H9 (cell line): ENCODE measurements around the gene PPFIA2. TPM values are rescaled to one million over a fixed set of nuclear protein-coding genes. Genes with fewer than 3 reads are reported as not detected.

Source experiments
- DNase-seq: peaks from one replicate; pipeline ENCODE4 v3.0.0-alpha.2; 2017
- H2AFZ ChIP-seq: one replicate; pipeline ENCODE4 v1.6.1; 2013; ENCODE audit warnings: mild to moderate bottlenecking, low read length, control low read depth, moderate library complexity
- H2AK5ac ChIP-seq: 2 replicates; pipeline ENCODE4 v1.6.1; 2013; ENCODE audit warnings: low read length, control low read depth, mixed read lengths; ENCODE audit not compliant: insufficient read length
- H2BK120ac ChIP-seq: one replicate; pipeline ENCODE4 v1.6.1; 2013; ENCODE audit warnings: low read depth, mild to moderate bottlenecking, low read length, control low read depth, inconsistent platforms; ENCODE audit not compliant: poor library complexity, severe bottlenecking
- H2BK12ac ChIP-seq: 2 replicates; pipeline ENCODE4 v1.6.1; 2013; ENCODE audit warnings: low read length, control low read depth, mixed read lengths, low read depth; ENCODE audit not compliant: insufficient read length
- H2BK15ac ChIP-seq: 2 replicates; pipeline ENCODE4 v1.6.1; 2013; ENCODE audit warnings: low read depth, low read length, control low read depth
- H2BK20ac ChIP-seq: one replicate; pipeline ENCODE4 v1.6.1; 2013; ENCODE audit warnings: low read depth, mild to moderate bottlenecking, low read length, control low read depth, inconsistent platforms; ENCODE audit not compliant: poor library complexity, severe bottlenecking
- H2BK5ac ChIP-seq: 2 replicates; pipeline ENCODE4 v1.6.1; 2013; ENCODE audit warnings: low read length, control low read depth, mixed read lengths; ENCODE audit not compliant: insufficient read length
- H3K14ac ChIP-seq: 2 replicates; pipeline ENCODE4 v1.6.1; 2013; ENCODE audit warnings: low read length, control low read depth; ENCODE audit not compliant: insufficient read depth
- H3K18ac ChIP-seq: 2 replicates; pipeline ENCODE4 v1.6.1; 2013; ENCODE audit warnings: low read depth, mild to moderate bottlenecking, mixed read lengths, low read length, control low read depth; ENCODE audit not compliant: insufficient read length
- H3K23ac ChIP-seq: 2 replicates; pipeline ENCODE4 v1.6.1; 2013; ENCODE audit warnings: low read length, control low read depth, mixed read lengths, low read depth; ENCODE audit not compliant: insufficient read length
- H3K23me2 ChIP-seq: 2 replicates; pipeline ENCODE4 v1.6.1; 2013; ENCODE audit warnings: low read depth, mild to moderate bottlenecking, mixed read lengths, low read length, control low read depth; ENCODE audit not compliant: insufficient read length, poor library complexity, severe bottlenecking
- H3K27ac ChIP-seq: 2 replicates; pipeline ENCODE4 v1.5.1; 2013; ENCODE audit warnings: low read length, control low read depth, mixed read lengths, low read depth; ENCODE audit not compliant: insufficient read length
- H3K27me3 ChIP-seq: 2 replicates; pipeline ENCODE4 v1.6.1; 2013; ENCODE audit warnings: low read length, control low read depth, inconsistent platforms; ENCODE audit not compliant: insufficient read depth
- H3K4ac ChIP-seq: 2 replicates; pipeline ENCODE4 v1.6.1; 2013; ENCODE audit warnings: low read depth, mild to moderate bottlenecking, control low read depth, inconsistent platforms, low read length, moderate library complexity
- H3K4me1 ChIP-seq: 2 replicates; pipeline ENCODE4 v1.6.1; 2013; ENCODE audit warnings: low read length, control low read depth, inconsistent platforms; ENCODE audit not compliant: insufficient read depth
- H3K4me2 ChIP-seq: 2 replicates; pipeline ENCODE4 v1.6.1; 2013; ENCODE audit warnings: low read length, control low read depth, mixed read lengths; ENCODE audit not compliant: insufficient read length, insufficient read depth
- H3K56ac ChIP-seq: 2 replicates; pipeline ENCODE4 v1.6.1; 2013; ENCODE audit warnings: low read depth, mild to moderate bottlenecking, mixed read lengths, low read length, control low read depth; ENCODE audit not compliant: insufficient read length
- H3K79me1 ChIP-seq: 2 replicates; pipeline ENCODE4 v1.6.1; 2013; ENCODE audit warnings: low read depth, mild to moderate bottlenecking, moderate library complexity, low read length, control low read depth, inconsistent platforms; ENCODE audit not compliant: insufficient read depth, poor library complexity, severe bottlenecking
- H3K79me2 ChIP-seq: 2 replicates; pipeline ENCODE4 v1.6.1; 2013; ENCODE audit warnings: low read length, control low read depth, inconsistent platforms; ENCODE audit not compliant: insufficient read depth
- H3K9ac ChIP-seq: 2 replicates; pipeline ENCODE4 v1.6.1; 2013; ENCODE audit warnings: low read length, control low read depth, mixed read lengths; ENCODE audit not compliant: insufficient read length; ENCODE audit errors: extremely low read depth
- H3K9me3 ChIP-seq: one replicate; pipeline ENCODE4 v1.6.1; 2013; ENCODE audit warnings: low read depth, low read length, inconsistent platforms; ENCODE audit not compliant: control insufficient read depth
- H3T11ph ChIP-seq: one replicate; pipeline ENCODE4 v1.6.1; 2013; ENCODE audit warnings: mild to moderate bottlenecking, low read length, control low read depth, inconsistent platforms
- H4K20me1 ChIP-seq: one replicate; pipeline ENCODE4 v1.6.1; 2013; ENCODE audit not compliant: control insufficient read depth, insufficient read length, insufficient read depth
- H4K5ac ChIP-seq: 2 replicates; pipeline ENCODE4 v1.6.1; 2013; ENCODE audit warnings: low read depth, mild to moderate bottlenecking, mixed read lengths, low read length, control low read depth; ENCODE audit not compliant: insufficient read length
- H4K8ac ChIP-seq: replicated peaks from 2 replicates; pipeline ENCODE4 v1.6.1; 2013; ENCODE audit warnings: low read length, control low read depth, mixed read lengths, low read depth; ENCODE audit not compliant: insufficient read length
- H4K91ac ChIP-seq: 2 replicates; pipeline ENCODE4 v1.6.1; 2013; ENCODE audit warnings: low read depth, mild to moderate bottlenecking, moderate library complexity, mixed read lengths, low read length, control low read depth; ENCODE audit not compliant: insufficient read length
- H3K27ac Mint-ChIP-seq, 3 experiments: 2 replicates in 2 of 3; 3 replicates in 1 of 3; pipeline ENCODE4 v1.8.0; 2020 to 2021; ENCODE audit warnings: mixed read lengths in 3 of 3, mild to moderate bottlenecking in 1 of 3, moderate library complexity in 1 of 3
- H3K27me3 Mint-ChIP-seq: 2 replicates; pipeline ENCODE4 v1.8.0; 2021; ENCODE audit warnings: low read depth, mild to moderate bottlenecking, moderate library complexity, mixed read lengths
- H3K36me3 Mint-ChIP-seq, 3 experiments: 2 replicates in 2 of 3; 3 replicates in 1 of 3; pipeline ENCODE4 v1.8.0; 2020 to 2021; ENCODE audit warnings: low read depth in 3 of 3, mixed read lengths in 3 of 3; ENCODE audit not compliant: insufficient read depth in 1 of 3
- H3K4me1 Mint-ChIP-seq, 2 experiments: 2 replicates each; pipeline ENCODE4 v1.8.0; 2020; ENCODE audit warnings: mixed read lengths in 2 of 2
- H3K4me3 Mint-ChIP-seq, 2 experiments: 2 replicates in 1 of 2; 3 replicates in 1 of 2; pipeline ENCODE4 v1.8.0; 2020 to 2021; ENCODE audit warnings: mild to moderate bottlenecking in 2 of 2, mixed read lengths in 2 of 2, moderate library complexity in 1 of 2
- H3K9me3 Mint-ChIP-seq, 2 experiments: 2 replicates in 1 of 2; 3 replicates in 1 of 2; pipeline ENCODE4 v1.8.0; 2020; ENCODE audit warnings: mild to moderate bottlenecking in 2 of 2, mixed read lengths in 2 of 2, moderate library complexity in 1 of 2
- CTCF ChIP-seq: fragments of 200-600 bp; sonication (generic); conservative IDR thresholded peaks from 3 replicates; pipeline ENCODE4 v1.8.0; 2021; ENCODE audit warnings: antibody characterized with exemption, mild to moderate bottlenecking
- WGBS: extraction: QIAGEN DNeasy Blood & Tissue Kit; methylation state at CpG from one replicate; pipeline ENCODE4 v1.1.7; 2013; ENCODE audit warnings: missing lambda C conversion rate, low lambda C conversion rate, mixed read lengths; ENCODE audit not compliant: insufficient read length; ENCODE audit errors: extremely low coverage; 5-methylcytosine and 5-hydroxymethylcytosine counted together
- total RNA-seq: library from RNA; stranded (reverse); gene quantifications from 2 replicates; pipeline ENCODE4 v1.2.1, GENCODE V29; 2021

PPFIA2 gene
- total RNA-seq, 1 experiment from 2014 or later: 1.3 TPM

- Mint-ChIP-seq H3K27ac (no peak overlapping the region), H3K27me3 (no peaks in the 10 kb centered on the region; the same call in 1 of the 2 replicates), H3K4me1 (no peaks in the 10 kb centered on the region), H3K4me3 (no peak overlapping the region), H3K9me3 (no peaks in the 10 kb centered on the region), H3K36me3 (no peaks in the 10 kb centered on the region)
- no peaks in the 10 kb centered on the region for H4K20me1 ChIP-seq
- no peak for TF ChIP-seq CTCF
- no peaks in the 10 kb centered on the region for H3K79me2 ChIP-seq
- no peak overlapping the region for H3T11ph ChIP-seq
- H2BK5ac ChIP-seq: no peak overlapping the region
- no peaks in the 10 kb centered on the region for H3K79me1 ChIP-seq
- H4K91ac ChIP-seq: no peak overlapping the region
- no peak overlapping the region for H3K27ac ChIP-seq
- H3K14ac ChIP-seq: no peak overlapping the region
- no peak overlapping the region for H3K56ac ChIP-seq
- H2AFZ ChIP-seq: no peak overlapping the region
- H3K9me3 ChIP-seq: no peaks in the 10 kb centered on the region
- no peak overlapping the region for H2AK5ac ChIP-seq
- H3K18ac ChIP-seq: no peak overlapping the region
- no peak for DNase-seq
- no peak overlapping the region for H4K8ac ChIP-seq
- no peak overlapping the region for H3K23ac ChIP-seq
- no peak overlapping the region for H2BK12ac ChIP-seq
- no peak overlapping the region for H3K4ac ChIP-seq
- H2BK120ac ChIP-seq: no peak overlapping the region
- no peak overlapping the region for H2BK20ac ChIP-seq
- H2BK15ac ChIP-seq: no peak overlapping the region
- no peak overlapping the region for H3K9ac ChIP-seq
- H3K4me1 ChIP-seq: no peaks in the 10 kb centered on the region
- no peak overlapping the region for H3K4me2 ChIP-seq
- H3K23me2 ChIP-seq: no peaks in the 10 kb centered on the region
- H3K27me3 ChIP-seq: no peaks in the 10 kb centered on the region
- no CpG with 5 or more reads among the region's 2 CpGs for WGBS
- no peak overlapping the region for H4K5ac ChIP-seq
These were observed 79.5 kb downstream of the PPFIA2 start for GRCh38 chr12:81679614-81680013.
